Left lung (tissue), 10 donors: ENCODE measurements around the gene UCN3. TPM values are rescaled to one million over a fixed set of nuclear protein-coding genes. Genes with fewer than 3 reads are reported as not detected.
A peak's percentile ranks its signal among the peaks of the same experiment; 100 is the strongest.

Experiments
- ATAC-seq: fragments of 200-7000 bp; cut with Tn5 transposase; one replicate; pipeline ENCODE4 v1.9.1; 2020; ENCODE audit warnings: moderate library complexity
- DNase-seq, 4 donors: peaks; one replicate each; pipeline ENCODE4 v3.0.0-alpha.2; 2013 to 2020
- H3K27ac ChIP-seq, 2 donors: fragments of 200-600 bp; sonication (generic) in 1 of 2; one replicate each; pipeline versions ENCODE4 v1.5.0 to v1.8.0; 2020 to 2021
- H3K27me3 ChIP-seq, 2 donors: fragments of 200-600 bp; sonication (generic) in 1 of 2; one replicate each; pipeline versions ENCODE4 v1.5.0 to v1.8.0; 2020 to 2021
- H3K36me3 ChIP-seq, 2 donors: fragments of 200-600 bp; sonication (generic) in 1 of 2; one replicate each; pipeline versions ENCODE4 v1.5.0 to v1.8.0; 2020 to 2021
- H3K4me1 ChIP-seq, 2 donors: fragments of 200-600 bp; one replicate each; pipeline ENCODE4 v1.8.0; 2021
- H3K4me3 ChIP-seq, 2 donors: fragments of 200-600 bp; sonication (generic) in 1 of 2; one replicate each; pipeline versions ENCODE4 v1.5.0 to v1.8.0; 2020 to 2021; ENCODE audit warnings: mild to moderate bottlenecking in 1 of 2
- H3K9me3 ChIP-seq, 2 donors: fragments of 200-600 bp; sonication (generic) in 1 of 2; one replicate each; pipeline versions ENCODE4 v1.5.0 to v1.8.0; 2020 to 2021
- CTCF ChIP-seq, 2 donors: fragments of 200-600 bp; sonication (generic) in 1 of 2; IDR thresholded peaks; one replicate each; pipeline versions ENCODE4 v1.5.0 to v1.8.0; 2021; ENCODE audit warnings: antibody characterized with exemption in 2 of 2
- intact Hi-C, 2 donors: fragments of 100-400 bp; cut with DNase I; formaldehyde crosslinking; loops; one replicate each; pipeline versions ENCODE4 v1.11.2 to v1.14.2; 2022
- polyA plus RNA-seq, 6 donors: library from polyadenylated mRNA; unstranded; fragments of 120-200 nt; gene quantifications; one replicate each; pipeline ENCODE4 v1.2.1, GENCODE V29; 2013; ENCODE audit not compliant: insufficient read length in 6 of 6
- total RNA-seq, 2 donors: library from RNA; stranded (reverse); fragmentation: NEBNext Ultra II Directional; extraction: Animal tissue kit (Norgen Biotek cat#: 25700); gene quantifications; one replicate each; pipeline ENCODE4 v1.2.1, GENCODE V29; 2021
- donor health status: DM: no; HTN: yes; CAD: no.
- donor health status: DM: no; HTN: no; CAD: no.

Gene UCN3
- total and polyA plus RNA-seq, 8 donors, result 0.35 to 1.6 (median 0.76) TPM; not detected in 1

- ATAC-seq (no peak), DNase-seq (no peak)
- no peaks in the 10 kb centered on the region for H3K36me3 ChIP-seq
- no peak overlapping the region for H3K4me3 ChIP-seq
- TF ChIP-seq CTCF (IDR thresholded peaks at IDR 0.05), result no peak
- no peaks in the 10 kb centered on the region for H3K9me3 ChIP-seq
- no peak overlapping the region for H3K27ac ChIP-seq
- intact Hi-C loops, result no loop called here
- no peaks in the 10 kb centered on the region for H3K4me1 ChIP-seq
- peaks cover 0 to 31% of the 10 kb centered on the region in 2 donors for H3K27me3 ChIP-seq
Observed at GRCh38 chr10:5362873-5363272, 1.9 kb upstream of the UCN3 start.

DNA sequence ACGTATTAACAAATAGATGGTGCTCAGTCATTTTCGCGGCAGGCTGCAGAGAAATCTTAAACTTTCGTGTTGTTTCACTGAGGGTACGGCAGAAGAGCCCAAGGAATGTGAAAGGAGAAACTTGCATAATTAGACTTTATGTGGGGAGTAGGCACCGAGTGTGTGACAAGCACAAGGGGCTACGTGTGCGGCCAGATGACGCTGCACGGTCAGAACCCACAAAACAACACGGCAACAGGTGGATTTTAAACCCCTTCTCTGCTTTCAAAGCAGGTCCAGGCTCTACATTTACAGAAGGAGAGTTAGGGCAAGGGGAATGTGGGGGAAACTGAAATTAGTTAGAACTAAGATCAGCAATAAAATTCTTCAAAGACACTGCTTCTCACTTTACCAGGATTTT lies 392 bp upstream of the UCN3 start:
- intact Hi-C loops, result no loop called here
- no peak overlapping the region for H3K27ac ChIP-seq
- DNase-seq (no peak), ATAC-seq (peak; percentile 14)
- no peaks in the 10 kb centered on the region for H3K4me1 ChIP-seq
- H3K4me3 ChIP-seq, result no peak overlapping the region
- H3K27me3 ChIP-seq, result peaks cover 0 to 31% of the 10 kb centered on the region in 2 donors
- TF ChIP-seq CTCF (IDR thresholded peaks at IDR 0.05), result no peak
- no peaks in the 10 kb centered on the region for H3K36me3 ChIP-seq
- H3K9me3 ChIP-seq, result no peaks in the 10 kb centered on the region

DNA sequence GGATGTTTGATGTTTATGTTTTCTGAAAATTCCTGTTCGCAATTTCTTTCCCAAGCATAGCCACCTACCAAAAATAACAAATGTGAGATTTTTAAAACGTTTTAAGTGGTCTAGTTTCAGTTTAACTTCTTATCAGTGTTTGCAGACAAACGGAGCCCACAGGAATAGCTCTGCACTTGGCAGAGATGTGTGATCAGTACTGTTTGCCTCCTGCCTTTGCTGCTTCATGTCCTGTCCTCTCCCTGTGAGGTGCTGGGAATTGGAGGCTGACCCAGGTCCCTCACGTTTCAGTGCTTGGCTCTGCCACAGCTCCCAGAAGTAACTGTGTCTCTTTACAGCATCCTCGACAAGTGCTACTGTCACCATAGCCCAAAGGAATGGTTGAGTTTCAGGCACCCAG lies 1.2 kb downstream of the UCN3 start:
- DNase-seq (no peak), ATAC-seq (peak; percentile 12)
- Histone ChIP-seq H3K4me1 (no peaks in the 10 kb centered on the region), H3K9me3 (no peaks in the 10 kb centered on the region), H3K36me3 (no peaks in the 10 kb centered on the region), H3K4me3 (no peak overlapping the region), H3K27ac (no peak overlapping the region), H3K27me3 (peaks cover 0 to 31% of the 10 kb centered on the region in 2 donors)
- no peak for TF ChIP-seq CTCF (IDR thresholded peaks at IDR 0.05)
- intact Hi-C loops, result no loop called here

GRCh38 chr10:5369362-5370158 lies 4.8 kb downstream of the UCN3 start:
- intact Hi-C loops, result no loop called here
- no peak overlapping the region for H3K4me3 ChIP-seq
- DNase-seq (no peak), ATAC-seq (no peak)
- no peak overlapping the region for H3K27ac ChIP-seq
- H3K36me3 ChIP-seq, result no peaks in the 10 kb centered on the region
- H3K4me1 ChIP-seq, result no peaks in the 10 kb centered on the region
- no peak for TF ChIP-seq CTCF (IDR thresholded peaks at IDR 0.05)
- H3K27me3 ChIP-seq, result peaks cover 0 to 9% of the 10 kb centered on the region in 2 donors
- no peaks in the 10 kb centered on the region for H3K9me3 ChIP-seq

GRCh38 chr10:5370493-5371352 lies 6.0 kb downstream of the UCN3 start:
- Histone ChIP-seq H3K4me1 (no peaks in the 10 kb centered on the region), H3K27me3 (no peaks in the 10 kb centered on the region), H3K4me3 (no peak overlapping the region), H3K36me3 (no peaks in the 10 kb centered on the region), H3K27ac (no peak overlapping the region), H3K9me3 (no peaks in the 10 kb centered on the region)
- no peak for ATAC-seq
- intact Hi-C loops, result no loop called here
- DNase-seq, result no peak
- TF ChIP-seq CTCF (IDR thresholded peaks at IDR 0.05), result no peak
